Measurements from ENCODE around the gene STAG1. TPM values are rescaled to one million over a fixed set of nuclear protein-coding genes. Genes with fewer than 3 reads are reported as not detected.
A peak's percentile ranks its signal among the peaks of the same experiment; 100 is the strongest.
"Not testable (repeated sequence)": the region's sequence is repeated elsewhere in the genome, so short reads cannot be mapped to it uniquely, and the experiment has no call there.

The STAG1 gene
- total RNA-seq, 2 experiments from 2014 or later = 42.9 to 44.6 TPM

- peak overlapping the region; percentile 91 for H3K4me3 Mint-ChIP-seq
Measured at GRCh38 chr3:136752422-136753325, 496 bp upstream of the STAG1 start.

GRCh38 chr3:136751316-136752171 is 634 bp downstream of the STAG1 start:
- Mint-ChIP-seq H3K27me3 (no peaks in the 10 kb centered on the region), H3K4me1 (peaks cover 35% of the 10 kb centered on the region), H3K4me3 (peak overlapping the region; percentile 89), H3K27ac (peak overlapping the region; percentile 96), H3K9me3 (peaks cover 3% of the 10 kb centered on the region), H3K36me3 (peaks cover 16% of the 10 kb centered on the region)
- DNase-seq = peak; percentile 65

More at GRCh38 chr3:136752422-136753325, 496 bp upstream of the STAG1 start:
- peak; percentile 100 for DNase-seq
- Mint-ChIP-seq H3K27me3 (no peaks in the 10 kb centered on the region), H3K36me3 (peaks cover 16% of the 10 kb centered on the region), H3K9me3 (peaks cover 3% of the 10 kb centered on the region), H3K4me1 (peaks cover 34% of the 10 kb centered on the region), H3K27ac (peak overlapping the region; percentile 98)

- DNase-seq = no peak
- Mint-ChIP-seq H3K4me1 (peaks cover 39% of the 10 kb centered on the region), H3K9me3 (peaks cover 3% of the 10 kb centered on the region)
Measured at GRCh38 chr3:136750897-136751315, 1.3 kb downstream of the STAG1 start.

GRCh38 chr3:136750209-136750896 is 1.8 kb downstream of the STAG1 start:
- no peaks in the 10 kb centered on the region for H3K27me3 Mint-ChIP-seq
- H3K36me3 Mint-ChIP-seq = peaks cover 19% of the 10 kb centered on the region
- H3K4me1 Mint-ChIP-seq = peaks cover 44% of the 10 kb centered on the region
- H3K9me3 Mint-ChIP-seq = peaks cover 3% of the 10 kb centered on the region
- H3K4me3 Mint-ChIP-seq = peak overlapping the region; percentile 89
- H3K27ac Mint-ChIP-seq = peak overlapping the region; percentile 89
- DNase-seq = no peak

More at GRCh38 chr3:136750897-136751315, 1.3 kb downstream of the STAG1 start:
- Mint-ChIP-seq H3K27ac (peak overlapping the region; percentile 89), H3K27me3 (no peaks in the 10 kb centered on the region), H3K36me3 (peaks cover 16% of the 10 kb centered on the region), H3K4me3 (peak overlapping the region; percentile 89)

- DNase-seq, H3K9me3 Mint-ChIP-seq, H3K27me3 Mint-ChIP-seq: not testable (repeated sequence)
- Mint-ChIP-seq H3K4me1 (peaks cover 43% of the 10 kb centered on the region), H3K27ac (peak overlapping the region; percentile 89), H3K4me3 (peak overlapping the region; percentile 89), H3K36me3 (peaks cover 22% of the 10 kb centered on the region)
Measured at GRCh38 chr3:136749602-136750001, 2.6 kb downstream of the STAG1 start.

- Mint-ChIP-seq H3K36me3 (peaks cover 24% of the 10 kb centered on the region), H3K27me3 (no peaks in the 10 kb centered on the region), H3K27ac (peak overlapping the region; percentile 35), H3K4me3 (no peak overlapping the region), H3K9me3 (no peaks in the 10 kb centered on the region), H3K4me1 (peaks cover 39% of the 10 kb centered on the region)
- no peak for DNase-seq
Measured at GRCh38 chr3:136749091-136749490, 3.1 kb downstream of the STAG1 start.

- H3K4me1 Mint-ChIP-seq = peaks cover 39% of the 10 kb centered on the region
- no peak for DNase-seq
- H3K27me3 Mint-ChIP-seq = no peaks in the 10 kb centered on the region
- H3K9me3 Mint-ChIP-seq = peaks cover 4% of the 10 kb centered on the region
- H3K4me3 Mint-ChIP-seq = no peak overlapping the region
- H3K36me3 Mint-ChIP-seq = peaks cover 34% of the 10 kb centered on the region
- no peak overlapping the region for H3K27ac Mint-ChIP-seq
Measured at GRCh38 chr3:136745916-136746315, 6.3 kb downstream of the STAG1 start.

- peaks cover 4% of the 10 kb centered on the region for H3K9me3 Mint-ChIP-seq
- no peak overlapping the region for H3K27ac Mint-ChIP-seq
- no peak overlapping the region for H3K4me3 Mint-ChIP-seq
- no peaks in the 10 kb centered on the region for H3K27me3 Mint-ChIP-seq
- peaks cover 35% of the 10 kb centered on the region for H3K36me3 Mint-ChIP-seq
- DNase-seq = no peak
- peaks cover 28% of the 10 kb centered on the region for H3K4me1 Mint-ChIP-seq
Measured at GRCh38 chr3:136741063-136741462, 11.1 kb downstream of the STAG1 start.

- no peak overlapping the region for H3K4me3 Mint-ChIP-seq
- no peak overlapping the region for H3K27ac Mint-ChIP-seq
- no peaks in the 10 kb centered on the region for H3K27me3 Mint-ChIP-seq
- peaks cover 25% of the 10 kb centered on the region for H3K4me1 Mint-ChIP-seq
- H3K9me3 Mint-ChIP-seq = peaks cover 4% of the 10 kb centered on the region
- DNase-seq = no peak
- peaks cover 33% of the 10 kb centered on the region for H3K36me3 Mint-ChIP-seq
Measured at GRCh38 chr3:136740351-136740958, 11.7 kb downstream of the STAG1 start.

- Mint-ChIP-seq H3K36me3 (peaks cover 20% of the 10 kb centered on the region), H3K4me1 (peaks cover 43% of the 10 kb centered on the region)
- not testable (repeated sequence) for H3K27me3 Mint-ChIP-seq, H3K4me3 Mint-ChIP-seq, DNase-seq, H3K9me3 Mint-ChIP-seq, H3K27ac Mint-ChIP-seq
Measured at GRCh38 chr3:136736950-136737349, 15.2 kb downstream of the STAG1 start.

- H3K9me3 Mint-ChIP-seq = no peaks in the 10 kb centered on the region
- no peak overlapping the region for H3K4me3 Mint-ChIP-seq
- no peaks in the 10 kb centered on the region for H3K27me3 Mint-ChIP-seq
- H3K36me3 Mint-ChIP-seq = peaks cover 15% of the 10 kb centered on the region
- peaks cover 47% of the 10 kb centered on the region for H3K4me1 Mint-ChIP-seq
- DNase-seq = no peak
- H3K27ac Mint-ChIP-seq = no peak overlapping the region
Measured at GRCh38 chr3:136735103-136735502, 17.1 kb downstream of the STAG1 start.

GRCh38 chr3:136734382-136735070 is 17.7 kb downstream of the STAG1 start:
- peaks cover 15% of the 10 kb centered on the region for H3K36me3 Mint-ChIP-seq
- no peak overlapping the region for H3K4me3 Mint-ChIP-seq
- no peak for DNase-seq
- H3K27ac Mint-ChIP-seq = peak overlapping the region; percentile 0
- H3K27me3 Mint-ChIP-seq = no peaks in the 10 kb centered on the region
- no peaks in the 10 kb centered on the region for H3K9me3 Mint-ChIP-seq
- H3K4me1 Mint-ChIP-seq = peaks cover 49% of the 10 kb centered on the region

GRCh38 chr3:136733317-136733833 is 18.8 kb downstream of the STAG1 start:
- no peaks in the 10 kb centered on the region for H3K27me3 Mint-ChIP-seq
- H3K9me3 Mint-ChIP-seq = no peaks in the 10 kb centered on the region
- DNase-seq = no peak
- peaks cover 15% of the 10 kb centered on the region for H3K36me3 Mint-ChIP-seq
- H3K4me3 Mint-ChIP-seq = no peak overlapping the region
- no peak overlapping the region for H3K27ac Mint-ChIP-seq
- peaks cover 56% of the 10 kb centered on the region for H3K4me1 Mint-ChIP-seq
